KMS-11 (cell line): Measurements from ENCODE around the gene ASB14.

Experiments used
- H2AFZ ChIP-seq: fragments of 200-600 bp; sonication (generic); 2 replicates; pipeline ENCODE4 v1.6.1; 2016; ENCODE audit warnings: antibody characterized with exemption, mixed run types, low read depth
- H3K27ac ChIP-seq: fragments of 200-600 bp; sonication (generic); 2 replicates; pipeline ENCODE4 v1.6.1; 2016; ENCODE audit warnings: mild to moderate bottlenecking, mixed run types
- H3K27me3 ChIP-seq: fragments of 200-600 bp; sonication (generic); 2 replicates; pipeline ENCODE4 v1.6.1; 2017; ENCODE audit warnings: mild to moderate bottlenecking, low read depth, mixed run types, moderate library complexity; ENCODE audit not compliant: insufficient read depth
- H3K36me3 ChIP-seq: fragments of 200-600 bp; sonication (generic); 2 replicates; pipeline ENCODE4 v1.6.1; 2017; ENCODE audit warnings: mild to moderate bottlenecking, mixed run types; ENCODE audit not compliant: insufficient read depth
- H3K4me1 ChIP-seq: fragments of 200-600 bp; sonication (generic); 2 replicates; pipeline ENCODE4 v1.6.1; 2016; ENCODE audit warnings: mild to moderate bottlenecking, low read depth, mixed run types; ENCODE audit not compliant: poor library complexity, severe bottlenecking
- H3K4me2 ChIP-seq: fragments of 200-600 bp; sonication (generic); 2 replicates; pipeline ENCODE4 v1.7.0; 2016; ENCODE audit warnings: mild to moderate bottlenecking, mixed run types
- H3K4me3 ChIP-seq: fragments of 200-600 bp; sonication (generic); IDR thresholded peaks from 2 replicates; pipeline ENCODE4 v1.6.1; 2017; ENCODE audit warnings: low read depth, low read length, mixed read lengths; ENCODE audit not compliant: insufficient read depth
- H3K79me2 ChIP-seq: fragments of 200-600 bp; sonication (generic); 2 replicates; pipeline ENCODE4 v1.6.1; 2016; ENCODE audit warnings: low read depth, mixed run types; ENCODE audit not compliant: insufficient read depth
- H3K9ac ChIP-seq: fragments of 200-600 bp; sonication (generic); 2 replicates; pipeline ENCODE4 v1.6.1; 2016; ENCODE audit warnings: mild to moderate bottlenecking, mixed run types
- H4K20me1 ChIP-seq: fragments of 200-600 bp; sonication (generic); 2 replicates; pipeline ENCODE4 v1.6.1; 2016; ENCODE audit warnings: mild to moderate bottlenecking, mixed run types; ENCODE audit not compliant: insufficient read depth
- CTCF ChIP-seq: fragments of 200-600 bp; sonication (generic); conservative IDR thresholded peaks from 2 replicates; pipeline ENCODE4 v1.6.1; 2017; ENCODE audit warnings: low read depth, mild to moderate bottlenecking, antibody characterized with exemption, low read length, moderate library complexity, mixed read lengths

ASB14 gene

GRCh38 chr3:57226176-57226575 lies 66.3 kb downstream of the ASB14 start:
- H3K36me3 ChIP-seq, result no peaks in the 10 kb centered on the region
- no peak overlapping the region for H3K4me3 ChIP-seq
- H3K9ac ChIP-seq, result no peak overlapping the region
- H3K4me2 ChIP-seq, result no peak overlapping the region
- no peaks in the 10 kb centered on the region for H4K20me1 ChIP-seq
- H3K4me1 ChIP-seq, result peaks cover 17% of the 10 kb centered on the region
- no peak for TF ChIP-seq CTCF
- H3K27ac ChIP-seq, result no peak overlapping the region
- H3K27me3 ChIP-seq, result no peaks in the 10 kb centered on the region
- H3K79me2 ChIP-seq, result peaks cover 20% of the 10 kb centered on the region; the same call in 1 of the 2 replicates
- H2AFZ ChIP-seq, result no peak overlapping the region

GRCh38 chr3:57224856-57225255 lies 67.6 kb downstream of the ASB14 start:
- H3K9ac ChIP-seq, result no peak overlapping the region
- no peak overlapping the region for H3K4me3 ChIP-seq
- H3K4me1 ChIP-seq, result peaks cover 16% of the 10 kb centered on the region
- H3K27me3 ChIP-seq, result no peaks in the 10 kb centered on the region
- peaks cover 12% of the 10 kb centered on the region; the same call in 1 of the 2 replicates for H3K79me2 ChIP-seq
- no peak overlapping the region for H2AFZ ChIP-seq
- H3K36me3 ChIP-seq, result no peaks in the 10 kb centered on the region
- H3K27ac ChIP-seq, result no peak overlapping the region
- H4K20me1 ChIP-seq, result no peaks in the 10 kb centered on the region
- no peak for TF ChIP-seq CTCF
- no peak overlapping the region for H3K4me2 ChIP-seq

GRCh38 chr3:57221883-57222282 lies 70.6 kb downstream of the ASB14 start:
- no peak overlapping the region for H3K4me2 ChIP-seq
- H4K20me1 ChIP-seq, result no peaks in the 10 kb centered on the region
- no peak overlapping the region for H2AFZ ChIP-seq
- no peaks in the 10 kb centered on the region for H3K36me3 ChIP-seq
- no peaks in the 10 kb centered on the region for H3K79me2 ChIP-seq
- H3K27me3 ChIP-seq, result no peaks in the 10 kb centered on the region
- TF ChIP-seq CTCF, result no peak
- H3K4me3 ChIP-seq, result no peak overlapping the region
- no peak overlapping the region for H3K27ac ChIP-seq
- H3K4me1 ChIP-seq, result peaks cover 5% of the 10 kb centered on the region
- H3K9ac ChIP-seq, result no peak overlapping the region
